Activated CD8-positive, alpha-beta memory T cell treated with anti-CD3 and anti-CD28 coated beads, Interleukin-2, amount 10 ng/mL, durations not matched to agents 7 days and 5 days (primary cell): ENCODE results near the gene PDE4D. TPM values are rescaled to one million over a fixed set of nuclear protein-coding genes. Genes with fewer than 3 reads are reported as not detected.
A peak's percentile ranks its signal among the peaks of the same experiment; 100 is the strongest.

Experiments used
- ATAC-seq: fragments of 150-1000 bp; cut with Tn5 transposase; one replicate; pipeline ENCODE4 v1.10.0; 2021; ENCODE audit warnings: moderate library complexity
- CTCF ChIA-PET: fragments of 350-600 bp; sonication (Branson Sonifier 250); formaldehyde crosslinking; loops from one replicate; lab custom pipeline; 2021; ENCODE audit warnings: antibody characterized with exemption; lab: Charles Lee
- DNase-seq: peaks from one replicate; pipeline ENCODE4 v3.0.0-alpha.2; 2020
- H3K27ac Mint-ChIP-seq: one replicate; pipeline ENCODE4 v1.8.0; 2021; ENCODE audit warnings: mild to moderate bottlenecking, mixed read lengths
- H3K27me3 Mint-ChIP-seq: one replicate; pipeline ENCODE4 v1.8.0; 2021; ENCODE audit warnings: mixed read lengths
- H3K36me3 Mint-ChIP-seq: one replicate; pipeline ENCODE4 v1.8.0; 2021; ENCODE audit warnings: mild to moderate bottlenecking, mixed read lengths
- H3K4me1 Mint-ChIP-seq: one replicate; pipeline ENCODE4 v1.8.0; 2021; ENCODE audit warnings: mixed read lengths
- H3K4me3 Mint-ChIP-seq: one replicate; pipeline ENCODE4 v1.8.0; 2021; ENCODE audit warnings: mild to moderate bottlenecking, moderate library complexity, mixed read lengths
- H3K9me3 Mint-ChIP-seq: one replicate; pipeline ENCODE4 v1.8.0; 2022; ENCODE audit warnings: low read depth, mixed read lengths
- total RNA-seq, 2 experiments: library from RNA; stranded (reverse); gene quantifications; one replicate each; pipeline ENCODE4 v1.2.3, GENCODE V29; 2021

PDE4D gene
- total RNA-seq, 2 experiments from 2014 or later, result 59.3 to 66.2 TPM

- DNase-seq, result no peak
- H3K4me1 Mint-ChIP-seq, result peaks cover 13% of the 10 kb centered on the region
- H3K36me3 Mint-ChIP-seq, result no peaks in the 10 kb centered on the region
- H3K4me3 Mint-ChIP-seq, result no peak overlapping the region
- H3K27me3 Mint-ChIP-seq, result no peaks in the 10 kb centered on the region
- CTCF ChIA-PET, result interaction anchor here (0.6 kb wide), 1 partner anchor 20 kb away, joined by 3 read pairs; no protein-coding TSS in a partner anchor
- no peaks in the 10 kb centered on the region for H3K9me3 Mint-ChIP-seq
- H3K27ac Mint-ChIP-seq, result no peak overlapping the region
- no peak for ATAC-seq
These were observed 729.3 kb downstream of the PDE4D start for GRCh38 chr5:59164041-59164830.

DNA sequence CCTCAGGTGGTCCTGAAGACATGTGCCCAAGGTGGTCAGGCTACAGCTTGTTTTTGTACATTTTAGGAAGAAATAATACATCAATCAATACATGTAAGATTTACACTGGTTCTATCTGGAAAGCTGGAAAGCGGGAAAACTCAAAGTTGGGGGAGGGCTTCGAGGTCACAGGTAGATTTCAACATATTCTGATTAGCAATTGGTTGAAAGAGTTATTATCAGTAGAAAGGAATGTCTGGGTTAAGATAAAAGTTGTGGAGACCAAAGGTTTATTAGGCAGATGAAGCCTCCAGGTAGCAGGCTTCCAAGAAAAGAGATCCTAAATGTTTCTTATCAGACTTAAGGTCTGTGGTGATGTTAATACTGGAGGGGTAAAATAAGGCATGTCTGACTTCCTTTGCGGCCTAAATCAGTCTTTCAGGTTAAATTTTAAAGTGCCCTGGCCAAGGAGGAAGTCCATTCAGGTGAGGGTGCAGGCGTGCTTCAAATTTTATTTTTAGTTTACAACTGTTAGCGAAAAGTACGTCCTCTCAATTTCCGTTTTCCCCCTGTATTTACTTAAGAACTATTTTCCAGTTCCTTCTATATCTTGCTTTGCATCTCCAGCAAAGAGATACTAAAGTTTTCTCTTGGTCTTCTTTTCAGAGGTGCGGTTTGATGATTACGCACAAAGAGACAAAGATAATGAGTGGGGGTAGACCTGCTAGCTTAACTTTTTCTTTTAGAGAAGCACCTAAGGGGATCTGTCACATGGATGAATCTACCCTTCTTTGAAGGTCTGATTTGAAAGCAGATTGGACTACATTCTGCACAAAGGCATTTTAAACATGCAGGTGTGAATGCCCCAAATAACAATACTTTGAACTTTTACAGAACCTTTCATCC, 732.1 kb downstream of the PDE4D start:
- H3K36me3 Mint-ChIP-seq, result no peaks in the 10 kb centered on the region
- ATAC-seq (no peak), DNase-seq (no peak)
- peaks cover 2% of the 10 kb centered on the region for H3K9me3 Mint-ChIP-seq
- no peak overlapping the region for H3K4me3 Mint-ChIP-seq
- no peaks in the 10 kb centered on the region for H3K27me3 Mint-ChIP-seq
- no peak overlapping the region for H3K27ac Mint-ChIP-seq
- peaks cover 13% of the 10 kb centered on the region for H3K4me1 Mint-ChIP-seq
- CTCF ChIA-PET, result interaction anchor here (2.0 kb wide), 1 partner anchor 13 kb away, joined by 7 read pairs; no protein-coding TSS in a partner anchor

DNA sequence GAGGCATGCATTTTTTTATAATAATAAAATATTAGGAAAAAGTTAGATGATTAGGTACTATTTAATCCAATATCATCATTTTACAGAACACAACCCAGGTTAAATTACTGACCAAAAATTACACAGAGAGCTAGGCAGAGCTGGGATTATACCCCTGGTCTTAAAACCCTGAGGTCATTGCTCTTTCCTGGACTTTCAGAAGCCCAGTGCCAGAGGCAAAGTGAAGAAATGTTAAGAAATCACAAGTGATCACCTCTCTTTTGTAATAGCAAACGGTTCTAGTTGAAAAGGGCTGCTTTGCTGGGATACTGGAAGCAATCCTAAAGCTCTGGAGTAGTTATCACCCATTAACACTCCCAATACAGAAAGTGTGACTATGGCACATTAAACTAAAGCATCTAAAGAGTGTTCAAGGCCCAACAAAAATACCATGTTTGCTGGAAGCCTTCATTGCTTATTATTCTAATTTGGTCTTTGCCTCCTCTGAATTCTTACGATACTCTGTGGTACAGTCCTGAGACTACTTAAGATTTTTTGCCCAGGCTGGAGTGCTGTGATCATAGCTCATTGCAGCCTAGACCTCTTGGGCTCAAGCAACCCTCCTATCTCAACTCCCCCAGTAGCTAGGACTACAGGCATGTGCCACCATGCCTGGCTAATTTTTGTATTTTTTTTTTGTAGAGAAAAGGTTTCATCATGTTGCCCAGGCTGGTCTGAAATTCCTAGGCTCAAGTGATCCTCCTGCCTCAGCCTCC, 734.7 kb downstream of the PDE4D start:
- no peak overlapping the region for H3K4me3 Mint-ChIP-seq
- H3K9me3 Mint-ChIP-seq, result peaks cover 2% of the 10 kb centered on the region
- no peak for DNase-seq
- H3K36me3 Mint-ChIP-seq, result no peaks in the 10 kb centered on the region
- H3K4me1 Mint-ChIP-seq, result peaks cover 13% of the 10 kb centered on the region
- ATAC-seq, result no peak
- no peak overlapping the region for H3K27ac Mint-ChIP-seq
- CTCF ChIA-PET, result interaction anchor here (1.3 to 2.2 kb wide), 2 partner anchors 13 to 15 kb away, joined by 3 to 7 read pairs; no protein-coding TSS in a partner anchor
- H3K27me3 Mint-ChIP-seq, result no peaks in the 10 kb centered on the region

DNA sequence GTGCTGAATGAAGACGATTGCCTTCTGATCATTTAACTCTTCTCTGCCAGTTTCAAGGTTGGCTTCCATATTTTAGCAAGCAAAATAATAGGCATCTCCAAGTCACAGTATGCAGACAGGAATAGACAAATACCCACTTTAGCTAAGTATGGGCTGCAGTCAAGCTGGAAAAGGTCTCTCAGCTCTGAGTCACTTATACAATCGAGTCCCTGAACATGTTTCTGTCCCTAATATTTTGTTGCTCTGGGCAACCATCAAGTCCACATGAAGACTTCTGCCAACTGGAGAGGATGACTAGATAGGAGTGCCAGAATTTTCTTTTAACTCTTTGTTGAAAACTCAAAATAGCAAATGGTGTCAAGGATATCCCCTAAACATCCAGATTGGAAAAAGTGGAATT, 735.4 kb downstream of the PDE4D start:
- H3K36me3 Mint-ChIP-seq, result peaks cover 2% of the 10 kb centered on the region
- peaks cover 13% of the 10 kb centered on the region for H3K4me1 Mint-ChIP-seq
- ATAC-seq, result no peak
- no peak for DNase-seq
- H3K9me3 Mint-ChIP-seq, result peaks cover 2% of the 10 kb centered on the region
- CTCF ChIA-PET, result interaction anchor here (1.3 to 2.2 kb wide), 2 partner anchors 13 to 16 kb away, joined by 3 to 7 read pairs; no protein-coding TSS in a partner anchor
- H3K27me3 Mint-ChIP-seq, result no peaks in the 10 kb centered on the region
- no peak overlapping the region for H3K4me3 Mint-ChIP-seq
- H3K27ac Mint-ChIP-seq, result no peak overlapping the region

- no peak overlapping the region for H3K4me3 Mint-ChIP-seq
- DNase-seq (no peak), ATAC-seq (no peak)
- H3K27me3 Mint-ChIP-seq, result no peaks in the 10 kb centered on the region
- CTCF ChIA-PET, result interaction anchor here (0.8 kb wide), 2 partner anchors 16 to 18 kb away, joined by 3 read pairs; no protein-coding TSS in a partner anchor
- H3K36me3 Mint-ChIP-seq, result peaks cover 4% of the 10 kb centered on the region
- H3K9me3 Mint-ChIP-seq, result peaks cover 2% of the 10 kb centered on the region
- no peak overlapping the region for H3K27ac Mint-ChIP-seq
- H3K4me1 Mint-ChIP-seq, result peaks cover 10% of the 10 kb centered on the region
These were observed 736.5 kb downstream of the PDE4D start for GRCh38 chr5:59157068-59157467.

- Mint-ChIP-seq H3K4me1 (peaks cover 3% of the 10 kb centered on the region), H3K4me3 (peak overlapping the region; percentile 52), H3K36me3 (peaks cover 11% of the 10 kb centered on the region), H3K9me3 (no peaks in the 10 kb centered on the region), H3K27ac (peak overlapping the region; percentile 88), H3K27me3 (no peaks in the 10 kb centered on the region)
- CTCF ChIA-PET, result interaction anchor here (1.0 to 3.0 kb wide), 3 partner anchors 21 to 118 kb away, joined by 3 to 15 read pairs (median 9); no protein-coding TSS in a partner anchor
- ATAC-seq, result peak; percentile 78
- peak; percentile 44 for DNase-seq
These were observed 740.8 kb downstream of the PDE4D start for GRCh38 chr5:59152701-59153245.

- H3K4me3 Mint-ChIP-seq, result no peak overlapping the region
- peaks cover 11% of the 10 kb centered on the region for H3K36me3 Mint-ChIP-seq
- DNase-seq (no peak), ATAC-seq (peak; percentile 45)
- H3K4me1 Mint-ChIP-seq, result peaks cover 7% of the 10 kb centered on the region
- no peaks in the 10 kb centered on the region for H3K9me3 Mint-ChIP-seq
- no peaks in the 10 kb centered on the region for H3K27me3 Mint-ChIP-seq
- CTCF ChIA-PET, result interaction anchor here (1.0 to 3.0 kb wide), 4 partner anchors 20 to 116 kb away, joined by 3 to 15 read pairs (median 6); no protein-coding TSS in a partner anchor
- H3K27ac Mint-ChIP-seq, result peak overlapping the region; percentile 2
These were observed 742.2 kb downstream of the PDE4D start for GRCh38 chr5:59151162-59151889.

DNA sequence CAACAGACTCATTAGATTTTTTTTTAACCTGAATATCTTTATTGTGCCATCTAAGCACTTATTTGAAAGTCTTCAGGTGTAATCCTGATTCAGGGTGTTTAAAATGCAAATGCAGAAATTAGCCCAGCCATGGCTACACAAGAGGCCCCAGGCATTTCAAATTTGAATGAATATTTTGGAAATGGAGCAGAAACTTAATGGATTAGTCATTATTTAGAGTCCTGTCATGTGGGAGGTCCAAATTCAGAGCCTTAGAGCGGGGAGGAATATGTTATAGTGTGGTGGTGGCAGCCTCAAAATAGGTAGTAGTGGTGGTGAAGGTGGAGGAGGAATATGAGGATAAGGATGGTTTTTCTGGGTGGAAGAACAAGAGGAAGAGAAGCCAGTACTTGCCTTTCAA, 743.7 kb downstream of the PDE4D start:
- DNase-seq (no peak), ATAC-seq (no peak)
- H3K9me3 Mint-ChIP-seq, result no peaks in the 10 kb centered on the region
- H3K4me1 Mint-ChIP-seq, result peaks cover 7% of the 10 kb centered on the region
- no peaks in the 10 kb centered on the region for H3K27me3 Mint-ChIP-seq
- CTCF ChIA-PET, result no interaction called here
- H3K27ac Mint-ChIP-seq, result no peak overlapping the region
- no peak overlapping the region for H3K4me3 Mint-ChIP-seq
- H3K36me3 Mint-ChIP-seq, result peaks cover 11% of the 10 kb centered on the region

DNA sequence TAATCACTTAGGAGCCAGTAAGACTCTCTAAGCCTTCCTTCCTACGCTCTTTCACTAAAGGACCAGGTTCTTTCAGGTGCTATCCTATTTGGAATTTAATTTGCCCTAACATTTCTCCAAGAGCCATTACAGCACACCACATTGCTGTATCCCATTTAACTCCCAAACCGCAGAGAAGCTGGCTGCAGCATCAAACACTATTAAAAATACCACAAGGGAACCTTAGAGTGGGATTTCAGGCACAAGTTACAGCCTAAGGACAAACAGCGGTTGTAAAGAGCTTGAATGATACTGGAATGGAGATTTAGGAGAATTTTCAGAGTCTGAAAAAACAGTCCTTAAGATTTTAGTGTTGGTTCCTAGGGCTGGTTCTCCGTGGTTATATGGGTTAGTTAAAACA, 744.3 kb downstream of the PDE4D start:
- DNase-seq, result no peak
- H3K27me3 Mint-ChIP-seq, result no peaks in the 10 kb centered on the region
- H3K27ac Mint-ChIP-seq, result no peak overlapping the region
- no peaks in the 10 kb centered on the region for H3K9me3 Mint-ChIP-seq
- H3K4me3 Mint-ChIP-seq, result no peak overlapping the region
- H3K36me3 Mint-ChIP-seq, result peaks cover 11% of the 10 kb centered on the region
- ATAC-seq, result no peak
- CTCF ChIA-PET, result no interaction called here
- peaks cover 9% of the 10 kb centered on the region for H3K4me1 Mint-ChIP-seq

- peak; percentile 36 for ATAC-seq
These were observed 746.8 kb downstream of the PDE4D start for GRCh38 chr5:59146729-59147128.

GRCh38 chr5:59143926-59144333, 749.6 kb downstream of the PDE4D start:
- no peak overlapping the region for H3K27ac Mint-ChIP-seq
- peaks cover 1% of the 10 kb centered on the region for H3K36me3 Mint-ChIP-seq
- CTCF ChIA-PET, result interaction anchor here (1.1 to 2.0 kb wide), 7 partner anchors 9 to 108 kb away, joined by 3 to 10 read pairs (median 3); no protein-coding TSS in a partner anchor
- peak; percentile 70 for ATAC-seq
- peaks cover 11% of the 10 kb centered on the region for H3K4me1 Mint-ChIP-seq
- no peak overlapping the region for H3K4me3 Mint-ChIP-seq
- DNase-seq, result no peak
- H3K27me3 Mint-ChIP-seq, result no peaks in the 10 kb centered on the region
- no peaks in the 10 kb centered on the region for H3K9me3 Mint-ChIP-seq

More at GRCh38 chr5:59146729-59147128, 746.8 kb downstream of the PDE4D start:
- H3K27me3 Mint-ChIP-seq, result no peaks in the 10 kb centered on the region
- peaks cover 6% of the 10 kb centered on the region for H3K36me3 Mint-ChIP-seq
- no peak for DNase-seq
- H3K9me3 Mint-ChIP-seq, result no peaks in the 10 kb centered on the region
- no peak overlapping the region for H3K27ac Mint-ChIP-seq
- CTCF ChIA-PET, result interaction anchor here (1.1 to 1.4 kb wide), 2 partner anchors 9 to 28 kb away, joined by 3 to 5 read pairs; no protein-coding TSS in a partner anchor
- peaks cover 15% of the 10 kb centered on the region for H3K4me1 Mint-ChIP-seq
- no peak overlapping the region for H3K4me3 Mint-ChIP-seq

GRCh38 chr5:59142927-59143326, 750.6 kb downstream of the PDE4D start:
- Mint-ChIP-seq H3K27ac (no peak overlapping the region), H3K9me3 (no peaks in the 10 kb centered on the region), H3K4me1 (peaks cover 11% of the 10 kb centered on the region), H3K4me3 (no peak overlapping the region), H3K27me3 (no peaks in the 10 kb centered on the region), H3K36me3 (peaks cover 1% of the 10 kb centered on the region)
- ATAC-seq (no peak), DNase-seq (no peak)
- CTCF ChIA-PET, result interaction anchor here (1.3 kb wide), 1 partner anchor 46 kb away, joined by 3 read pairs; no protein-coding TSS in a partner anchor
